ENCODE results near the gene FBXO48. TPM values are rescaled to one million over a fixed set of nuclear protein-coding genes. Genes with fewer than 3 reads are reported as not detected.

The FBXO48 gene
- total and polyA plus RNA-seq, 4 donors: 0.52 to 1.9 (median 0.96) TPM

DNA sequence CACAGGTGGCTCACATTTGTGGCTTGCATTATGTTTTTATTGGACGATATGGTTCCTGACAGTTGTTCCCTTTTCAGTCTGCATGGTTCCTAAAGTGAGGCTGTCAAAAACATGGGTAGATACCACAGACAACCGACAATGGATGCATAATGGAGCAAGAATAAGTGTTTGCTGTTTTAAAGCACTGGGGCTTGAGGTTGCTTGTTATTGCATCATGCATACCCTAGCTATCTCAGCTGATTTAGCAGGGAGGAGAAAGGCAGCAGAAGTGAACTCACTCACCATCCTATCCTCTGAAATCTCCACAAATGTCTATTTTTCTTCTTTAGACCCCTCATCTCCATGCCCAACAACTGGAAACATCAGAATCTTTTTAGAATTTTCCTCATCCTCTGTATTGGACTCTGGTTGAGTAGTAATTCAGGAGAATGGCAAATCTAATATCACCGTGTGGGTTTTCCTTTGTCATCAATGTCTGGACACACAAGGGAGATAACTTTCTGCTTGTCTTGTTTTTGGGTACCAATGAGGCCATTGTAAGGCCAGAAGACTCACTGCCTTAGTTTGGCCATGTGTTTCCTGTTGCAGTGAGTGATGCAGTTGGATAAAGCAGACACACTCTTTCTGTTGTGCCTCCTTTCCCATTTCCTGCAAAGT, 46.7 kb downstream of the FBXO48 start:
- Histone ChIP-seq H3K4me3 (no peak overlapping the region), H3K27ac (ENCODE audit: low read depth in 1 of 2, low read length in 1 of 2) (no peak overlapping the region), H3K4me1 (ENCODE audit: control insufficient read depth in 5 of 5, insufficient read depth in 5 of 5, low read length in 5 of 5) (no peaks in the 10 kb centered on the region), H3K9ac (ENCODE audit: insufficient read depth in 1 of 2, low read length in 2 of 2) (no peak overlapping the region), H3K27me3 (ENCODE audit: control insufficient read depth in 3 of 3, insufficient read depth in 3 of 3, low read length in 2 of 3) (no peaks in the 10 kb centered on the region), H3K9me3 (ENCODE audit: control insufficient read depth in 4 of 4, insufficient read depth in 3 of 4, low read length in 3 of 4) (no peaks in the 10 kb centered on the region), H3K36me3 (ENCODE audit: control insufficient read depth in 4 of 4, insufficient read depth in 4 of 4, low read length in 4 of 4) (no peaks in the 10 kb centered on the region)
- ATAC-seq (ENCODE audit: insufficient read depth, low FRiP score) (no peak), DNase-seq (no peak)
- WGBS, 2 donors: 45 to 64% methylated on average over 3 of the region's 3 CpGs
- no peak for TF ChIP-seq CTCF (IDR thresholded peaks at IDR 0.05; ENCODE audit: control extremely low read depth, extremely low read depth)

DNA sequence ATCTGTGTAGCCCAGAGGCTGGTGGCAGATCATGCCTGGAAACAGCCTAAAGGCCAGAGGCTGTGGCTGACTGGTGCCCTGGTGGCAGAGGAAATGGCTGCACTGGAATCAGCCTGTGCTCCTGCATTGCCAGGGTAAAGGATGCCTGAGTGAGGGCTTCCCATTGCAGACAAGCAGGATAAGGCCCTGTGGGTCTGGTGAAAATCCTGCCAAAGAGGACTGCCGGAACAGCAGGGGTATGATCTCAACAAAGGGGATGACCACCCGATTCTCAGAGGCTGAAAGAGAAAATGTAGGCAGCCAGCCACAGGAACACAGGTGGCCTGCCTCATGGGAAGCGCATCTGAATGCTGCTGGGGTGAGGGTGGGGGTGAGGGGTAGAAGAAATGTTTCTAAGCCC, 48.2 kb downstream of the FBXO48 start:
- TF ChIP-seq CTCF (IDR thresholded peaks at IDR 0.05; ENCODE audit: control extremely low read depth, extremely low read depth): no peak
- Histone ChIP-seq H3K27ac (ENCODE audit: low read depth in 1 of 2, low read length in 1 of 2) (no peak overlapping the region), H3K9me3 (ENCODE audit: control insufficient read depth in 4 of 4, insufficient read depth in 3 of 4, low read length in 3 of 4) (no peaks in the 10 kb centered on the region), H3K9ac (ENCODE audit: insufficient read depth in 1 of 2, low read length in 2 of 2) (no peak overlapping the region), H3K36me3 (ENCODE audit: control insufficient read depth in 4 of 4, insufficient read depth in 4 of 4, low read length in 4 of 4) (no peaks in the 10 kb centered on the region), H3K4me3 (no peak overlapping the region), H3K27me3 (ENCODE audit: control insufficient read depth in 3 of 3, insufficient read depth in 3 of 3, low read length in 2 of 3) (no peaks in the 10 kb centered on the region), H3K4me1 (ENCODE audit: control insufficient read depth in 5 of 5, insufficient read depth in 5 of 5, low read length in 5 of 5) (no peaks in the 10 kb centered on the region)
- ATAC-seq (ENCODE audit: insufficient read depth, low FRiP score): no peak
- 87 to 91% methylated on average over 3 of the region's 3 CpGs for WGBS, 2 donors
- DNase-seq: no peak

DNA sequence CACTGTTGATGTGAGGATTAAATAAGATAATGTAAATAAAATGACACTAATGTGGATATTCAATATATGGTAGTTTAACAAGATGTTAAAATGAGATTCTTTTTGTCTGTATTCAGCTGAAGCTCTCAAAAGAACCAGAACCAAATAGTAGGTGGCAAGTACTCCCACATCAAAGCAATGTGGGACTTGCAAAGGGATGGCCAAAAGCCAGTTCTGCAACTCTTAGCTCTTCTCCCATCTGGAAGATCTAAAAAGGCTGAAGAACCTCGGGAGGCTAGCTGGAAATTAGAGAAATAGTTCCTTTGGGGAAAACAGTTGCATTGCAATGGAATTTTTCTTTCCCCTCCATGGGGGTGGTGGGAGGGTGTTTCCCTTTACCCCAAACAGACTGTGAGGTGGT, 48.7 kb downstream of the FBXO48 start:
- WGBS, 2 donors: 65 to 73% methylated on average over 1 of the region's 1 CpG

More for the DNA sequence above, 48.7 kb downstream of the FBXO48 start:
- Histone ChIP-seq H3K9me3 (ENCODE audit: control insufficient read depth in 4 of 4, insufficient read depth in 3 of 4, low read length in 3 of 4) (no peaks in the 10 kb centered on the region), H3K4me1 (ENCODE audit: control insufficient read depth in 5 of 5, insufficient read depth in 5 of 5, low read length in 5 of 5) (no peaks in the 10 kb centered on the region), H3K4me3 (no peak overlapping the region), H3K36me3 (ENCODE audit: control insufficient read depth in 4 of 4, insufficient read depth in 4 of 4, low read length in 4 of 4) (no peaks in the 10 kb centered on the region), H3K27ac (ENCODE audit: low read depth in 1 of 2, low read length in 1 of 2) (no peak overlapping the region), H3K27me3 (ENCODE audit: control insufficient read depth in 3 of 3, insufficient read depth in 3 of 3, low read length in 2 of 3) (no peaks in the 10 kb centered on the region), H3K9ac (ENCODE audit: insufficient read depth in 1 of 2, low read length in 2 of 2) (no peak overlapping the region)
- DNase-seq (no peak), ATAC-seq (ENCODE audit: insufficient read depth, low FRiP score) (no peak)
- no peak for TF ChIP-seq CTCF (IDR thresholded peaks at IDR 0.05; ENCODE audit: control extremely low read depth, extremely low read depth)

Measured in lung (tissue), 12 donors.